GM12878 (cell line): ENCODE data around the gene IPMK. TPM values are rescaled to one million over a fixed set of nuclear protein-coding genes. Genes with fewer than 3 reads are reported as not detected.

Experiments
- CTCF ChIP-seq, 3 experiments: IDR thresholded peaks in 2 of 3; conservative IDR thresholded peaks in 1 of 3; 2 replicates each; pipeline ENCODE4 v1.5.1; 2011; ENCODE audit warnings: low read depth in 3 of 3, low read length in 3 of 3, mild to moderate bottlenecking in 3 of 3, control low read depth in 2 of 3, moderate library complexity in 2 of 3, inconsistent platforms in 1 of 3, mixed read lengths in 1 of 3; ENCODE audit not compliant: control insufficient read depth in 2 of 3, insufficient read depth in 1 of 3; ENCODE audit errors: extremely low read depth in 1 of 3
- EZH2 ChIP-seq: IDR thresholded peaks from 2 replicates; pipeline ENCODE4 v1.6.1; 2012; ENCODE audit warnings: low read depth, mild to moderate bottlenecking, control low read depth, inconsistent platforms, low read length, borderline replicate concordance; ENCODE audit not compliant: control insufficient read depth
- IRF5 ChIP-seq: fragments of 450-650 bp; IDR thresholded peaks from 2 replicates; pipeline ENCODE4 v1.6.1; 2017; ENCODE audit warnings: borderline replicate concordance
- JUNB ChIP-seq: IDR thresholded peaks from 2 replicates; pipeline ENCODE4 v1.6.1; 2016; ENCODE audit warnings: antibody characterized with exemption, mild to moderate bottlenecking
- SIN3A ChIP-seq: IDR thresholded peaks from 2 replicates; pipeline ENCODE4 v1.6.1; 2012; ENCODE audit warnings: low read depth, low read length, improper control_type of control experiment
- ZBTB11 ChIP-seq: fragments of 450-650 bp; formaldehyde crosslinking; IDR thresholded peaks from 2 replicates; pipeline ENCODE4 v1.5.0; 2022; ENCODE audit warnings: mild to moderate bottlenecking, missing genetic modification characterization
- polyA plus RNA-seq, 11 experiments: library from polyadenylated mRNA; depleted of rRNA in 4 of 11; unstranded in 6 of 11; stranded (reverse) in 5 of 11; fragments of >200 nt; fragmentation: Nextera tagmentation in 4 of 11; fragmentation: Illumina TruSeq in 1 of 11; extraction: Ambion mirVana in 4 of 11; extraction: Trizol in 1 of 11; gene quantifications; 1 replicate in 1 of 11; 2 replicates in 10 of 11; pipeline versions ENCODE4 v1.2.1 to v1.2.3, GENCODE V29; 2011 to 2016; ENCODE audit warnings: inconsistent platforms in 2 of 11, missing spikeins in 2 of 11, low read depth in 1 of 11
- total RNA-seq, 4 experiments: library from RNA; depleted of rRNA in 3 of 4; stranded (reverse); fragments of >200 nt in 3 of 4; fragmentation: Illumina TruSeq in 1 of 4; extraction: Trizol in 1 of 4; gene quantifications; 2 replicates each; pipeline versions ENCODE4 v1.2.1 to v1.2.3, GENCODE V29; 2013 to 2021

Gene IPMK
- total and polyA plus RNA-seq, 10 of the 15 experiments (the other 5 are each of a cell fraction or from before 2014, with no cell fraction given): 0.84 to 7.5 (median 3.6) TPM

GRCh38 chr10:58293989-58294388 lies 26.3 kb upstream of the IPMK start (continued):
- TF ChIP-seq IRF5 (no peak), JUNB (no peak), SIN3A (no peak), EZH2 (no peak), ZBTB11 (CRISPR knock-in tag) (no peak), CTCF (IDR thresholded peaks at IDR 0.05 in 2 of 3, conservative IDR thresholded peaks at IDR 0.05 in 1 of 3; ENCODE audit: control insufficient read depth in 2 of 3, extremely low read depth in 1 of 3, insufficient read depth in 1 of 3, low read depth in 3 of 3, low read length in 3 of 3) (no peak)
